ENCODE measurements around the gene CDC23.
"Not testable (repeated sequence)": the region's sequence is repeated elsewhere in the genome, so short reads cannot be mapped to it uniquely, and the experiment has no call there.

The CDC23 gene

DNA sequence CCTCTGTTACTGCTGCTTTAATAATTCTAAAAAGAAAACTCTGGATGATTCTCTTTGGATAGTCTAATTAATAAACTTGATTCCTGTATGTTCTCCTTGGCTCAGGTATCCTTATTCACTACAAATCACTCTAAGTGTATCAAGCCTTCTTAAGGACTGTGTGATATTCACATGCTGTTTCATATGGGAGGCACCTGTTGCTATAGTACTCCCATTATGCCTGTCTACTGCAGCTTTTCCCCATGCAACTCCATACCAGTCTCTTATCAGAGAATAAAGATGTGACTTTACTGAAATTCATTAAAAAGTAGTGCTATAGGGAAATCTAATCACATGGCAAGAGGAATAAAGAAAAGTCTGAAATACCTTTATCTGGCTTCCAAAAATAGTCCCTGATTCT lies 49.4 kb downstream of the CDC23 start:
- TF ChIP-seq, protein P1, sequence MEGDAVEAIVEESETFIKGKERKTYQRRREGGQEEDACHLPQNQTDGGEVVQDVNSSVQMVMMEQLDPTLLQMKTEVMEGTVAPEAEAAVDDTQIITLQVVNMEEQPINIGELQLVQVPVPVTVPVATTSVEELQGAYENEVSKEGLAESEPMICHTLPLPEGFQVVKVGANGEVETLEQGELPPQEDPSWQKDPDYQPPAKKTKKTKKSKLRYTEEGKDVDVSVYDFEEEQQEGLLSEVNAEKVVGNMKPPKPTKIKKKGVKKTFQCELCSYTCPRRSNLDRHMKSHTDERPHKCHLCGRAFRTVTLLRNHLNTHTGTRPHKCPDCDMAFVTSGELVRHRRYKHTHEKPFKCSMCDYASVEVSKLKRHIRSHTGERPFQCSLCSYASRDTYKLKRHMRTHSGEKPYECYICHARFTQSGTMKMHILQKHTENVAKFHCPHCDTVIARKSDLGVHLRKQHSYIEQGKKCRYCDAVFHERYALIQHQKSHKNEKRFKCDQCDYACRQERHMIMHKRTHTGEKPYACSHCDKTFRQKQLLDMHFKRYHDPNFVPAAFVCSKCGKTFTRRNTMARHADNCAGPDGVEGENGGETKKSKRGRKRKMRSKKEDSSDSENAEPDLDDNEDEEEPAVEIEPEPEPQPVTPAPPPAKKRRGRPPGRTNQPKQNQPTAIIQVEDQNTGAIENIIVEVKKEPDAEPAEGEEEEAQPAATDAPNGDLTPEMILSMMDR (IDR thresholded peaks at IDR 0.05; ENCODE audit: insufficient read depth, missing control alignments) = no peak
- DNase-seq (ENCODE audit: insufficient read length, low spot score) = no peak
- FAIRE-seq = no peak

- DNase-seq (ENCODE audit: insufficient read length, low spot score) (no peak), FAIRE-seq (no peak)
- TF ChIP-seq, protein P1 (IDR thresholded peaks at IDR 0.05; ENCODE audit: insufficient read depth, missing control alignments) = no peak
Observed at GRCh38 chr5:138160706-138161105, 52.4 kb downstream of the CDC23 start.

DNA sequence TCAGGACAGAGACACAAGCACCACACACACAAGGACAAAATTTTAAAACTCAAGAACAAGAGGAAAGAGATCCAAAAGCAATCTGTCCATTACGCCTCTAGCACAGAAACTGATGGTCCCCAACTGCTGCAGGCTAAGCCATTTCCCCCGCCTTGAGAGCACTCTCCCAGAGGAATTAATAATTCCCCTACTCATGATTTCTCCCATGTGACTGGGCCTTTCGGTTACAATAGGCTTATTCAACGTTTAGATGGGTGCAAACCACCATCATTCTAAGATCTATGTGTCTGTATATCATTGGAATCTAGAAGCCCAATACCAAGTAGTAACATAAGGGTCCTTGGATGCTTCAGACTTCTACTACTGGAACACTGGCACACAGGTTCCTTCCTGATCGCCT lies 53.5 kb downstream of the CDC23 start:
- FAIRE-seq = no peak
- no peak for DNase-seq (ENCODE audit: insufficient read length, low spot score)
- TF ChIP-seq, protein P1 (IDR thresholded peaks at IDR 0.05; ENCODE audit: insufficient read depth, missing control alignments) = no peak

GRCh38 chr5:138157626-138158025 lies 55.5 kb downstream of the CDC23 start:
- DNase-seq (ENCODE audit: insufficient read length, low spot score) (no peak), FAIRE-seq (no peak)
- TF ChIP-seq, protein P1 (IDR thresholded peaks at IDR 0.05; ENCODE audit: insufficient read depth, missing control alignments) = no peak

- FAIRE-seq; DNase-seq (ENCODE audit: insufficient read length, low spot score): not testable (repeated sequence)
Observed at GRCh38 chr5:138155977-138156376, 57.1 kb downstream of the CDC23 start.

DNA sequence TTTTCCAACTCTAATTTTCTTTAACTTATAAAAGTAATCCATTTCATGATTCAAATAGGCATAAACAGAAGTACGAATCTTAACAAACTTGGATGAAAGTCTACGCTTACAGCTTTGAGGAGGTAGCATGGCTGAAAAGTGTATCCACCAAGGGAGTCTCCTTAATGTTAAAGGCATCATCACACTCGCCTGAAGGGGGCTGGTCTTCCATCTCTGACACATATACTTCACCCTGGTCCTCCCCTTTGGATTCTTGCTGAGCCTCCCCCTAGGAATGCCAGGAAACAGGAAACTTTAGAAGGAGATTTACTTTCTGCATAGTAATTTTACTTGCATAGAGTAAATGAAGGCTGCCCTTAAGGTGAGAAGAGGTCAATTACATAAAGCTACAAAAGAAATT lies 63.6 kb downstream of the CDC23 start:
- no peak for DNase-seq (ENCODE audit: insufficient read length, low spot score)

DNA sequence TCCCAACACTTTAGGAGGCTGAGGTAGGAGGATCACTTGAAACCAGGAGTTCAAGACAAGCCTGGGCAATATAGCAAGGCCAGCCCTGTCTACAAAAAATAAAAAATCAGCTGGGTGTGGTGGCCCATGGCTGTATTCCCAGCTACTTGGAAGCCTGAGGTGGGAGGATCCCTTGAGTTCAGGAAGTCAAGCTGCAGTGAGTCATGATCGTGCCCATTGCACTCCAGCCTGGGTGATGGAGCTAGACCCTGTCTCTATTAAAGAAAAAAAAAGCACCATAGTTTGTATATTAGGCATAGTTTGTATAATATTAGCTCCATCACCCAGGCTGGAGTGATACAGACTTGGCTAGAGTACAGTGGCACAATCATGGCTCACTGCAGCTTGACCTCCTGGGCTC lies 64.3 kb downstream of the CDC23 start:
- DNase-seq (ENCODE audit: insufficient read length, low spot score) = no peak
- FAIRE-seq = no peak
- TF ChIP-seq, protein P1 (IDR thresholded peaks at IDR 0.05; ENCODE audit: insufficient read depth, missing control alignments) = no peak

More for the DNA sequence above, 63.6 kb downstream of the CDC23 start:
- TF ChIP-seq, protein P1 (IDR thresholded peaks at IDR 0.05; ENCODE audit: insufficient read depth, missing control alignments) = no peak
- no peak for FAIRE-seq

DNA sequence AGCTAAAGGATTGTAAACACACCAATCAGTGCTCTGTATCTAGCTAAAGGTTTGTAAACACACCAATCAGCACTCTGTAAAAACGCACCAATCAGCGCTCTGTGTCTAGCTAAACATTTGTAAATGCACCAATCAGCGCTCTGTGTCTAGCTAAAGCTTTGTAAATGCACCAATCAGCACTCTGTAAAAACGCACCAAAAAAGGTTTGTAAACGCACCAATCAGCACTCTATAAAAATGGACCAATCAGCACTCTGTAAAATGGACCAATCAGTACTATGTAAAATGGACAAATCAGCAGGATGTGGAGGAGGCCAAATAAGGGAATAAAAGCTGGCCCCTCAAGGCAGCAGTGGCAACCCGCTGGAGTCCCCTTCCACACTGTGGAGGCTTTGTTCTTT lies 69.5 kb downstream of the CDC23 start:
- not testable (repeated sequence) for FAIRE-seq; DNase-seq (ENCODE audit: insufficient read length, low spot score)
